Smooth muscle cell (in vitro differentiated cells): ENCODE data around the gene CAND1. TPM values are rescaled to one million over a fixed set of nuclear protein-coding genes. Genes with fewer than 3 reads are reported as not detected.

Source experiments
- DNase-seq: peaks from one replicate; lab custom pipeline; 2025; ENCODE audit not compliant: unreplicated experiment; lab: John Stamatoyannopoulos, UW
- H2AFZ ChIP-seq: fragments of 200-600 bp; sonication (generic); 2 replicates; pipeline ENCODE4 v1.6.0; 2016; ENCODE audit warnings: antibody characterized with exemption, low read depth, mild to moderate bottlenecking
- H3F3A ChIP-seq: fragments of 200-600 bp; sonication (generic); 2 replicates; pipeline ENCODE4 v1.6.0; 2017; ENCODE audit warnings: antibody characterized with exemption, low read depth
- H3K27ac ChIP-seq: fragments of 200-600 bp; sonication (generic); 2 replicates; pipeline ENCODE4 v1.5.1; 2016; ENCODE audit warnings: low read depth, mild to moderate bottlenecking
- H3K27me3 ChIP-seq: fragments of 200-600 bp; sonication (generic); 2 replicates; pipeline ENCODE4 v1.6.1; 2016; ENCODE audit warnings: low read depth, mild to moderate bottlenecking
- H3K36me3 ChIP-seq: fragments of 200-600 bp; sonication (generic); 2 replicates; pipeline ENCODE4 v1.5.1; 2016; ENCODE audit warnings: low read depth
- H3K4me1 ChIP-seq: fragments of 200-600 bp; sonication (generic); 2 replicates; pipeline ENCODE4 v1.5.1; 2016; ENCODE audit warnings: low read depth
- H3K4me2 ChIP-seq: fragments of 200-600 bp; sonication (generic); 2 replicates; pipeline ENCODE4 v1.6.0; 2016; ENCODE audit warnings: mild to moderate bottlenecking
- H3K4me3 ChIP-seq: fragments of 200-600 bp; sonication (generic); 2 replicates; pipeline ENCODE4 v1.5.1; 2016; ENCODE audit warnings: mild to moderate bottlenecking
- H3K79me2 ChIP-seq: fragments of 200-600 bp; sonication (generic); 2 replicates; pipeline ENCODE4 v1.6.0; 2016; ENCODE audit warnings: low read depth, mild to moderate bottlenecking
- H3K9ac ChIP-seq: fragments of 200-600 bp; sonication (generic); 2 replicates; pipeline ENCODE4 v1.6.0; 2016; ENCODE audit warnings: low read depth
- H3K9me3 ChIP-seq: fragments of 200-600 bp; sonication (generic); replicated peaks from 2 replicates; pipeline ENCODE4 v1.5.1; 2016; ENCODE audit warnings: low read depth
- H4K20me1 ChIP-seq: fragments of 200-600 bp; sonication (generic); 2 replicates; pipeline ENCODE4 v1.6.0; 2016; ENCODE audit warnings: low read depth
- whole genome bisulfite sequencing: methylation state at CpG from one replicate; pipeline ENCODE4 v1.1.7; 2016; ENCODE audit warnings: low lambda C conversion rate; 5-methylcytosine and 5-hydroxymethylcytosine counted together
- polyA plus RNA-seq: library from polyadenylated mRNA; unstranded; fragments of >200 nt; fragmentation: Nextera tagmentation; extraction: Ambion mirVana; gene quantifications from 2 replicates; pipeline ENCODE4 v1.2.1, GENCODE V29; 2016
- total RNA-seq: library from RNA; depleted of rRNA; stranded (reverse); fragments of >200 nt; gene quantifications from 2 replicates; pipeline ENCODE4 v1.2.3, GENCODE V29; 2014
- TF ChIP-seq, protein P1 (sequence below): fragments of 200-600 bp; sonication (generic); IDR thresholded peaks from 2 replicates; pipeline ENCODE4 v1.5.1; 2017; ENCODE audit warnings: borderline replicate concordance, mild to moderate bottlenecking, antibody characterized with exemption; ENCODE audit not compliant: insufficient read depth, poor library complexity, severe bottlenecking

CAND1 gene
- total and polyA plus RNA-seq, 2 experiments from 2014 or later = 122 to 123 TPM

DNA sequence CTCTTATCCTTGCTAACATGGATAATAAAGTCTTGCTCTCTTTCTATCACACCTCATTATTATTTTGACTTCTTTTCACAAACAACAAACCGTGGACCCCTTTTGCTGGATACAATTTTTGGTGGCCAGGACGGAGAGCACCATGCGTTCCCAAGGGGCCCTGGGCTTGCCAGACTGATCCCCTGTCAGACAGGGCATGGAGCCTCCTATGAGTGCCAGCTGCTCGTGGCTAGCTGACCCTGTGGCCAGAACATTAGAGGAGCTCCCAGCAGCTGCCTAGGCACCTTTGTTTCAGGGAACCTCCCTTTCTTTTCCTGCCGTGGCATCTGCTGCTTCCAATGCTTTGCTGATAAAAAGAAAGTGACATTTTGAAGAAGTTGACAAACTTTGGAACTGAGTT, 12.5 kb upstream of the CAND1 start:
- Histone ChIP-seq H4K20me1 (no peaks in the 10 kb centered on the region), H3K9ac (no peak overlapping the region), H3F3A (no peaks in the 10 kb centered on the region), H3K4me1 (no peaks in the 10 kb centered on the region), H3K36me3 (no peaks in the 10 kb centered on the region), H3K79me2 (no peaks in the 10 kb centered on the region), H3K4me2 (no peak overlapping the region), H2AFZ (no peak overlapping the region), H3K27ac (no peak overlapping the region), H3K9me3 (no peaks in the 10 kb centered on the region), H3K4me3 (no peak overlapping the region), H3K27me3 (no peaks in the 10 kb centered on the region)
- no peak for DNase-seq
- WGBS = 92% methylated on average over 5 of the region's 5 CpGs
- TF ChIP-seq, protein P1, sequence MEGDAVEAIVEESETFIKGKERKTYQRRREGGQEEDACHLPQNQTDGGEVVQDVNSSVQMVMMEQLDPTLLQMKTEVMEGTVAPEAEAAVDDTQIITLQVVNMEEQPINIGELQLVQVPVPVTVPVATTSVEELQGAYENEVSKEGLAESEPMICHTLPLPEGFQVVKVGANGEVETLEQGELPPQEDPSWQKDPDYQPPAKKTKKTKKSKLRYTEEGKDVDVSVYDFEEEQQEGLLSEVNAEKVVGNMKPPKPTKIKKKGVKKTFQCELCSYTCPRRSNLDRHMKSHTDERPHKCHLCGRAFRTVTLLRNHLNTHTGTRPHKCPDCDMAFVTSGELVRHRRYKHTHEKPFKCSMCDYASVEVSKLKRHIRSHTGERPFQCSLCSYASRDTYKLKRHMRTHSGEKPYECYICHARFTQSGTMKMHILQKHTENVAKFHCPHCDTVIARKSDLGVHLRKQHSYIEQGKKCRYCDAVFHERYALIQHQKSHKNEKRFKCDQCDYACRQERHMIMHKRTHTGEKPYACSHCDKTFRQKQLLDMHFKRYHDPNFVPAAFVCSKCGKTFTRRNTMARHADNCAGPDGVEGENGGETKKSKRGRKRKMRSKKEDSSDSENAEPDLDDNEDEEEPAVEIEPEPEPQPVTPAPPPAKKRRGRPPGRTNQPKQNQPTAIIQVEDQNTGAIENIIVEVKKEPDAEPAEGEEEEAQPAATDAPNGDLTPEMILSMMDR = no peak

DNA sequence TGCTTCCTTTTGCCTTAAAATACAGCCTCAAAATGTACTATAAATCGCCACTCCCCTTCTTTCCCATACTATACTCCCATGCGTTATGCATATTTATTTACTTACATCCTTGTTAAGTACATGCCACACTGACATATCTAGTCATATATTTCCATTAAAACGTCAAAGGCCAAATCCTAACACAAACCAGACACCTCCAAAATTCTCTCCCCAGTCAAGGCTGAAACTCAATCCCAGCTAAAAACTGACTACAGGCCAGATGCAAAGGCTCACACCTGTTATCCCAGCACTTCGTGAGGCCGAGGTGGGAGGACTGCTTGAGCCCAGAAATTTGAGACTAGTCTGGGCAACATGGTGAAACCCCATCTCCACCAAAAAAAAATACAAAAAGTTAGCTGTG, 5.7 kb upstream of the CAND1 start:
- Histone ChIP-seq H3K36me3 (no peaks in the 10 kb centered on the region), H3K9me3 (no peaks in the 10 kb centered on the region), H3K27me3 (no peaks in the 10 kb centered on the region), H2AFZ (no peak overlapping the region), H3K9ac (no peak overlapping the region), H3F3A (no peaks in the 10 kb centered on the region), H3K4me2 (no peak overlapping the region), H3K27ac (no peak overlapping the region), H3K4me3 (no peak overlapping the region), H4K20me1 (no peaks in the 10 kb centered on the region), H3K79me2 (no peaks in the 10 kb centered on the region), H3K4me1 (peaks cover 6% of the 10 kb centered on the region)
- TF ChIP-seq, protein P1 = no peak
- 67% methylated on average over 5 of the region's 5 CpGs for whole genome bisulfite sequencing
- DNase-seq = no peak

DNA sequence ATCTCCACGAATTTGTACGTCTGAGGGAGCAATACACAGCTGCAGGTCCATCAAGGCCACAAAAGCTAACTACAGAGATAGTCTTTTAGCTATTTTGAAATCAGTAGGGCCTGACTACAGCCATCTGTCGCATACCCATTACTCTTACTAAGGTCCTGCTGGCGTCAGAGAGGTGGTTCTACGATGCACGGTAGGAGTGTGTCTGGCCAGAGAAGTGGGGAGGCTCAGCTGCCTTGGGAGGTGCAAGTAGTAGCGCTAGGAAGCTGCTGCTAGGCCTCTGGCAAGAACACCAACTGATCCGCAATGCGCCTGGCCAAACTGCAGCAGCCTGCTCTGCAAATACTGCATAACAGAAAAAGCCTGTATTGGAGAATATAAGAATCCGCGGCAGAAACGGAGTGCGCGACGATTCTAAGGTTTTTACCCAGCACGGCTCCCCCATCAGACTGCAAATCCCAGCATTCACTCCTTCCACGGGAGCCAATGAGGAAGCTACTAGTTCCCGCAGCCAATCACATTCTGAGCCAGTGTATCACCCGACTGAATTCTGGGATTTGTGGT, 743 bp upstream of the CAND1 start:
- Histone ChIP-seq H3K4me3 (peak overlapping the region; percentile 94), H3K4me2 (peak overlapping the region; percentile 83), H3K27ac (peak overlapping the region; percentile 96), H3K36me3 (no peaks in the 10 kb centered on the region), H3K79me2 (peaks cover 38% of the 10 kb centered on the region), H4K20me1 (peaks cover 37% of the 10 kb centered on the region), H3K4me1 (peaks cover 25% of the 10 kb centered on the region), H2AFZ (peak overlapping the region; percentile 92), H3F3A (no peaks in the 10 kb centered on the region), H3K9me3 (no peaks in the 10 kb centered on the region), H3K27me3 (no peaks in the 10 kb centered on the region), H3K9ac (peak overlapping the region; percentile 98)
- peak; percentile 71 for DNase-seq
- TF ChIP-seq, protein P1 = no peak
- WGBS = 5% methylated on average over 19 of the region's 19 CpGs
